GM12872 (cell line): Measurements from ENCODE around the gene ROR2.

Source experiments
- TF ChIP-seq, protein P1 (sequence below): IDR thresholded peaks from 3 replicates; pipeline ENCODE4 v1.5.1; 2011; ENCODE audit warnings: low read depth, mild to moderate bottlenecking, low read length, moderate library complexity; ENCODE audit not compliant: insufficient read depth

Gene ROR2

GRCh38 chr9:91949946-91950664 lies at the start of gene ROR2:
ROR2 (minus strand) TSS chr9:91950228.
- TF ChIP-seq, protein P1, sequence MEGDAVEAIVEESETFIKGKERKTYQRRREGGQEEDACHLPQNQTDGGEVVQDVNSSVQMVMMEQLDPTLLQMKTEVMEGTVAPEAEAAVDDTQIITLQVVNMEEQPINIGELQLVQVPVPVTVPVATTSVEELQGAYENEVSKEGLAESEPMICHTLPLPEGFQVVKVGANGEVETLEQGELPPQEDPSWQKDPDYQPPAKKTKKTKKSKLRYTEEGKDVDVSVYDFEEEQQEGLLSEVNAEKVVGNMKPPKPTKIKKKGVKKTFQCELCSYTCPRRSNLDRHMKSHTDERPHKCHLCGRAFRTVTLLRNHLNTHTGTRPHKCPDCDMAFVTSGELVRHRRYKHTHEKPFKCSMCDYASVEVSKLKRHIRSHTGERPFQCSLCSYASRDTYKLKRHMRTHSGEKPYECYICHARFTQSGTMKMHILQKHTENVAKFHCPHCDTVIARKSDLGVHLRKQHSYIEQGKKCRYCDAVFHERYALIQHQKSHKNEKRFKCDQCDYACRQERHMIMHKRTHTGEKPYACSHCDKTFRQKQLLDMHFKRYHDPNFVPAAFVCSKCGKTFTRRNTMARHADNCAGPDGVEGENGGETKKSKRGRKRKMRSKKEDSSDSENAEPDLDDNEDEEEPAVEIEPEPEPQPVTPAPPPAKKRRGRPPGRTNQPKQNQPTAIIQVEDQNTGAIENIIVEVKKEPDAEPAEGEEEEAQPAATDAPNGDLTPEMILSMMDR: peak; percentile 53; the same call in 1 of the 3 replicates

DNA sequence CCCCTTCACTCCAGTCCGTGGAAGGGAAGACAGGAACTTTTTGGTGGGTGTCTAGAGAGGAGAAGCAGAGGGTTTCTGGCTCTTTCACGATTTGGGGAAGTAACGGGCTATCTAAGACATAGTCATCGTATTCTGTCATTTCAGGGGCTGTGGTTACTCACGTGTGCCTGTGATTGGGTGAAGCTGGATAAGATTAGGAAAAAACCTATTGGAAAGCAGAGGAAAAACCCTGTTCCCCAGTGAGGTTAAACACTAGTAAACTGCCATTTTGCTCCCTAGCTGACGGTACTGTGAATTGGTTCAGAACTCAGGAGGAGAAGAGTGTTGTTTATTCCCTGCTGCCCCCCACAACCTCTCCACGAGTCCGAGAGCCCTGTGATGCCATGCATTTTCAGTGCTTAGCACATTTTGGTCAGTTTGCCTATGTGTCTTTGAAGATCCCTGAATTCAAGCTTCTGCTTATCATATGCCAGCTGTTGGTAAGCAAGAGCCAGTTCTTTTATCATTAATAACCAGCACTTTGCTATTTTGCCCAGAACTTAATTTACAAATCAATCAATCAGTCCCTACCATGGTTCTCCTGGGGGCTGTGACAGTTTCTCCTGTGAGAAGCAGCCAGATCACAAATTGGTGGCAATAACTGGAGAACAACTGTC lies 45.1 kb upstream of the ROR2 start:
- TF ChIP-seq, protein P1: no peak

- TF ChIP-seq, protein P1: no peak
These were observed 44.4 kb upstream of the ROR2 start for GRCh38 chr9:91994422-91994821.

DNA sequence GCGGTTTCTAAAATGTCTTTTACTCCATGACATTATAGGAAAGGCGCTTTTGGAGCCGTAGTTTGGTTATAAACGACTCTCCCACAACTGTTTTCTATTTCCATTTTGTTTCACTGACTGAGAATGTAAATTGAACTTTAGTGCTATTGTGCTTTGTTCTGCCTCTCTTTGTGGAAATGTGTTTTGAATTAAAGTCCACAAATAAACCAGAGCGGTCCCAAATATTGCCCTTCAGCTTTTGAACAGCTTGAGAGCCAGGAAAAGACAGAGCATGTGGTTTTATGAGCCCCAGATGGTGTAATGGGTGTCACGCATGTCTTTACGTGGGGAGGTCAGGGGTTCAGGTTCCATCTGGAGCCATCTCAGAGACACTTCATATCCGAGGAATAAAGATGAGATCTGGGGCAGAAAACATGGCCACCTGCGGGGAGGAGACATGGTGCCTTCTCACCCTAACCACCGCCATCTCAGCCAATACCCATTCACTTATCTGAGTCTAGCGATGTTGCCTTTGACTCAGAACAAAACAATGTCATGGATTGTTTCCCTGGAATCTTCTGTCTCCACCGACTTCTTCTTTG lies 42.5 kb upstream of the ROR2 start:
- TF ChIP-seq, protein P1: no peak

GRCh38 chr9:91991721-91992341 lies 41.8 kb upstream of the ROR2 start:
- TF ChIP-seq, protein P1: no peak

DNA sequence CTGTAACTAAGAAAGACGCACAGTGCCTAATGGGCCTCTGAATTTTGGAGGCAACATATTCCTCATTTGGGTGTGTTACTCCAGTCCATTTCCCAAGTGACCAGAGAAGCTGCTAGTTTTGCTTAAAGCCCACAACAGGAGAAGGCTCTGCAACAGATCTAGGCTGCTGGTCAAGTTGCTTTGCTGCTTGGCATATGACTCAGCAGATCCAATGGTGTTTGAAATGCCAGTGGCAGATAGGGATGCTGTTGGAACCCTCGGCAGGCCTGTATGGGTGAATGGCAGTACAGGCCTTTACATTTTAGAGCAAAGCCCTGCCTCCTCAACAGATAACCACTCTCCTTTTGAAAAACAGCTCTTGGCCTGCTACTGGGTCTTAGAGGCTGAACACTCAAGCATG lies 36.2 kb upstream of the ROR2 start:
- TF ChIP-seq, protein P1: no peak

DNA sequence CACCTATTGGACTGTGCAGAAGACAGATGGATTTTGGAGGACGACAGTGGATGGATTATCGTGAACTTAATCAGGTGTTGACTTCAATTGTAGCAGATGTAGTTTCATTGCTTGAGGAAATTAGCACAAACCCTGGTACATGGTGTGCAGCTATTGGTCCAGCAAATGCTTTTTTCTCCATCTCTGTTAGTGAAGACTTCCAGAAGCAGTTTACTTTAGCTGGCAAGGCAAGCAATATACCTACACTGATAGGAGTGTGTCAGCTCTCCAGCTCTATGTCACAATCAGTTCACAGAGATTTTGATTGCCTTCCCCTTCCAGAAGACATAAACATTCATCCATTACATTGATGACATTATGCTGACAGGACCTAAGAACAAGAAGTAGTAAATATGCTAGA lies 35.7 kb upstream of the ROR2 start:
- TF ChIP-seq, protein P1: no peak
